GM18870 (cell line): ENCODE measurements around the gene EML1.

ENCODE experiments used
- ATAC-seq: cut with Tn5 transposase; IDR thresholded peaks from one replicate; pipeline ENCODE4 v1.9.1; 2021; ENCODE audit warnings: moderate library complexity; ENCODE audit not compliant: unreplicated experiment

EML1 gene

DNA sequence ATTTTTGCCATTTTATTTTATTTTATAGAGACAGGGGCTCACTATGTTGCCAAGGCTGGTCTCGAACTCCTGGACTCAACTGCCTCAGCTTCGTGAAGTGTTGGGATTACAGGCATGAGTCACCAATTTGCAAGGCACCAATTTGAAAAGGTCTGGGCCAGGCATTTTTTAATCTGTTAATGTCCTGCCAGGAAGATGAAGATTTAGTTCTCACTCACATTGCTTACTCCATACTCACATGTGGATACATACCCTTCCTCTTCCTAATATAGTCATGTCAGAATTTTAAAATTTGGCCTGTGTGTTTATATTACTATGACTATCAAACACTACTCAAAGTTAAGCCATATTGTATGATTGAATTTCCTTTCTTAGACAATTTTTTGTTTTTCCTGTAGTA, 15.3 kb upstream of the EML1 start:
- ATAC-seq, result no peak

DNA sequence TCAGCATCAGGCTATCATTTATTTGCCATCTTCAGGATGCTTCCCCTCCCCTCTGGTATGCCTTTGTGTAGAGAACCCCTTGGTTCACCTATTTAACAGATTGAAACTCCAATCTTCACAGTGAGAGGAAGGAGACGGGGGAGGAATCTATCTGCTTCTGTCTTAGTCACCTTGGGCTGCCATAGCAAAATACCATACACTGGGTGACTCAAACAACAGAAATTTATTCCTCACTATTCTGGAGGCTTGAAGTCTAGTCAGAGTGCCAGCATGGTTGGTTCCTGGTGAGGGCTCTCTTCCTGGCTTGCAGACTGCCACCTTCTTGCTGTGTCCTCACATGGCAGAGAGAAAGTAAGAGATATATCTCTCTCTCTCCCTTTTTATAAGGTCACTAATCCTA, 13.5 kb upstream of the EML1 start:
- no peak for ATAC-seq

DNA sequence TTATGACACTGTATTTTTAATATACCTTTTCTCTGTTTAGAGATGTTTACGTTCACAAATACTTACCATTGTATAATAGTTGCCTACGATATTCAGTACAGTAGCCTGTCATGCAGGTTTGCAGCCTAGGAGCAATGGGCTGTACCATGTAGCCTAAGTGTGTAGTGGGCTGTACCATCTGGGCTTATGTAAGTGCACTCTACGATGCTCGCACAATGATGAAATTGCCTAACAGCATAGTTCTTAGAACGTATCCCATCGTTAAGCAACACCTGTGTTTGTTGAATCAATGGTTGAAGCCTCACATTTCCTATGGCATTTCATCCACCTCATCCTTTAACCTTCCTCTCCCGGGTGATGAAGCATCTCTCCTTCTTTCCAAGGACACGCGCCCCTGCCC, 12.5 kb upstream of the EML1 start:
- no peak for ATAC-seq

DNA sequence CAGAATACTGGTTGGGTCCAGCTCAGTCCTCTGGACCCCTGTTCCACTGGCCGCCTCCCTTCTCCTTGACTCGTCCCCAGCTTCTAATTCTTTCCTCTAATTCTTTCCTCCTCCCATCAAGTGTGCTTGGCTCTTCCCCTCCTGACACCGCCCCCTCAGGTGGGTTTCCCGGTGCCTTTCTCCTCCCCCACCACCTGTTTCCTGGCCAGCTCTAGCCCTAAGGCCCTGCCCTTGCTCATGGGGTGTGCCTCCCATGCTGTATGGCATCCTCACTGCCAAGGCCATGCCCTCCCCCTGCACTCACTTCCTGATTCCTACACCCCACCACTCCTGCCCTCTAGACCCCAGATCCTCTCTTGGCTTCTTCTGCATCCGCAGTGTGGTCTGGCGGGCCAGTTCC, 12.1 kb upstream of the EML1 start:
- no peak for ATAC-seq

DNA sequence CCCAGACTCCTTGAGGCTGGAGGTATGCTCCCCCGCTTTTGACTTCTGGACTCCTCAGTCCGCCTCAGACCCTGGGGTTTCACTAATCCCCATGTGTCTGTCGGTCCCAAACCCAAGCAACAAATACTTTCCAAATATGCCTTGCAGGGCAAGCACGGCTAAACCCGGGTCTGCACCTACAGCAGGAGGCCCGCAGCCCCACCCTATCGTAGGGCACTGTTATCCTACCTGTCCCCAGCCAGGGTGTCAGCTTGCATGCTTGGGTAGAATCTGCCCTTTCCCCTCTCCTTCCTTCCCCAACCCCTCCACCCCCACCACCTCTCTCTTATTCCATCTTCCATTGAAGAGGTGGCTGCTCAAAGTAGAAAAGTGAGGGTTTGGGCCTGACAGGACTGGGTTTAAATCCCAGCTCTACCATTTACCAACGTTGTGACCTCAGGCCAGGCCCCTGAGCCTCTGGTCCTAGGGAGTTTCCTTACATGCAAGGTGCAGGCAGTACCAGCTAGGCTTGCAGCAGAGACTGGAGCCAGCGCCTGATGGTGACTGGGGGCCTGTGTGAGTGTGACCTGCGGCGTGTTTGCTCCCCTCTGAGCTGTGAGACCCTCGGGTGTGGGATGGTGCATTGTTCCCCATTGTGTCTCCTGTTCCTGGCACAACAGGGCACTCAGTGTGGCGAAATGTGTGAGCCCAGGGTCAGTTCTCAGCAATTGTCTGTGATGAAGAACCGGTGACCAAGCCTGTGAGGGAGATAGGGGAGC, 11.2 kb upstream of the EML1 start:
- ATAC-seq, result no peak

DNA sequence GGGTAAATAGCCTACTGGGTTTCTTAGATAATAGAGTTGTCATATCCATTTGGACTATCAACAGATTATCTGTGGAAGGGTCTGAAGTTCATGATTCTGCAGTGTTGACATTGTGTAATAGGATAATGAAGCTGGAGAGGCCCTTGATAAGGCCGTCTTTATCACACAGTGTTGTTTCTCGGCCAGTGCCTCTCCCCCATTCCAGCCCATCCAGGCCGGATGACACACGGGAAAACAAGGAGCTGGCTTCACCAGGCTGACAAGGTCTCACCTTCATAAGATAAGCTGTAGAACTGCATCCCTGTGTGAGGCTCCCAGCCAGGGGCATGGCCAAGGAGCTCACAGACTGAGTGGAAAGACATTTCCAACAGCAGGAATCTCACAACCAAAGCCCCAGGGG, 8.7 kb upstream of the EML1 start:
- no peak for ATAC-seq

DNA sequence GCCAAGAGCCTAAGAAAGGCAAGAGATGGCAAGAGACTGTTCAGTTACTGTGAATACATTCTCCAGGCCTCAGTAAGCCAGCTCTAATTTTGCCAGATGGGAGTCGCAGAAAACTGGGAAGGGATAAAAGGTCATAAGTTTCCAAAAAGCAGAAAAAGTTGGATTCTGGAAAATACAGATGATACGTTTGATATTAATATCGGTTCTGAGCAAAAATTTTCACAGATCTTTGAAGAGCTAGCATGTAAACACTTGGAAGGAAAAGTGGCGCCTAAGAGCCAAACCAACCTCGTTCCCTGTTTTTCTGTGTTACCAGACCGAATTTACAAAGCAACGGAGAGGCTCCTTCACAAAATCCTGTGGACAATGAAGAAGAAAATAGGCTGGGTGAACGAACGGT, 7.8 kb upstream of the EML1 start:
- ATAC-seq, result no peak

DNA sequence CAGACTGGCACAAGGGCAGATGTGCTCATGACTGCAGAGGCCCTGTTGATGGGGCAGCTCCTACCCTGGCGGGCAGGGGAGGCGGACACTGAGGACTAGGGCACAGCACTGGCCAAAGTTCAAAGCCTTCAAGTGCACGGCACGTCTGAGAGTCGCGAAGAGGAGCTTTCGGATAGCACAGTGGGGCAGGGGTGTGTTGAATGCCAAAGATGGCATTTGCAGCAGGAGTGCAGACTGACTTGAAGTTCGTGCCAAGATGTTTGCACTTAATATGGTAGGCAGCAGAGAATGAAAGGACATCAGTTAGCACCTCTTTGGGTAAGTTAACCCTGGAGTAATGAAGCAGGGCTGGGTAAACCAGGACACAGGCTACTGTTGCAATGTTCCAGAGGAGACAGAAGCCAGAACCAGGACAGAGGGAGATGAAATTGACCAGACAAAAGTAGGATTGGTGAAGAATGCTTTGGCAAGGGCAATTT, 6.7 kb upstream of the EML1 start:
- ATAC-seq, result no peak

DNA sequence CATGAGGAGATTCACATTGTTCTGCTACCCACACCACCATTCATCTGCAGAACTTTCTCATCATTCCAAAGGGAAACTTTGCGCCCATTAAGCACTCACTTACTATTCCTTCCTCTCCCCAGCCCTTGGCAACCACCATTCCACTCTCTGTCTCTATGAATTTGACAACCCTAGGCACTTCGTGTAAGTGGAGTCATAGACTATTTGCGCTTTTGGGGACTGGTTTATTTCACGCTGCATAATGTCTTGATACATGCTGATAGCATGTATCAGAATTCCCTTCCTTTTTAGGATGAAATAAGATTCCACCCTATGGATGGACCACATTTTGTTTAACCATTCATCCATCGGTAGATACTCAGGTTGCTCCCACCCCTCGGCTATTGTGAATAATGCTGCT, 4.5 kb upstream of the EML1 start:
- no peak for ATAC-seq

DNA sequence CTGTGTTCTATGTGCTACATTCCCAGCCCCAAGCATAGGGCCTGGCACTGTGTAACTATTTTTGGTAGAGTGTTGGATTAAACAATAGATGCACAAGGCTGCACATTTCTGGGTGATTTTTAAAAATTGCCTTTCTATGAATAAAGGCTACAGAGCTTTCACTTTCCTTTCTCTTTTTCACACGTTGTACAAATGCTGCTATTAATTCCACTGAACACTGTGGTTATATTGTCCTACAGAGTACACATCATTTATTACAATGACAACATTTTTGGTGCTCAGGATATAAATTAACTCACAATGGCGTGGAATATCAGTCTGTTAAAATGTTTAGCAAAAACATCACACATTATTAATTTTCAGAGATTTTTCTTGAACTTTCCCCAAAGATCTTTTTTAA, 3.6 kb upstream of the EML1 start:
- peak; percentile 59 for ATAC-seq

DNA sequence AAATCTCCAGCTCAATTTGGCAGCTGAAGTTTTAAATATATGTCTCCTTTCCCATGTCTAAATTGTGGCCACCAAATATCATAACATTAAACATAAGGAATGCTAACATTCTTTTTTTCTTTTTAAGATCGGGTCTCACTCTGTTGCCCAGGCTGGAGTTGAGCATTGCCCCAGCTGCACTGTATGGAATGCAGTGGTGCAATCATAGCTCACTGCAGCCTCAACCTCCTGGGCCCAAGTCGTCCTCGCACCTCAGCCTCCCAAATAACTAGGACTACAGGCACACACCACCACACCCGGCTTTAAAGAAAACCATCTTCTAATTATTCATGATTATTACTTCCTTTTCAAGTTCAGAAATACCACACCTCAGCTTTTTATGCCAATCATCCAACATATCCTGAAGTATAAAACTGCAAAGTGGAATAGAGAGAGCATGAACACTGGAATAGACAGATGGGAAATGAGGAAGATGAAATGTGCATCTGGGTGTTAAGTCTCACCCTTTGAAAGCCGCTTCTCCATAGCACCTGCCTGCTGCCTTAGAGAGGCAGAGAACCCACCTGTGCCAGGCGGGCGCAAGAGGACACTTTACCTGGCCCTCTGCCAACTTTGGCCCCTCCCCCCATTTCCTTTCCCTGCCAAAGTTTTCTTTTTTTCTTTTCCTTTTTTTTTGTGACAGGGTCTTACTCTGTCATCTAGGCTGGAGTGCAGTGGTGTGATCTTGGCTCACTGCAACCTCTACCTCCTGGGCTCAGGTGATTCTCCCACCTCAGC, 2.8 kb upstream of the EML1 start:
- ATAC-seq, result no peak

DNA sequence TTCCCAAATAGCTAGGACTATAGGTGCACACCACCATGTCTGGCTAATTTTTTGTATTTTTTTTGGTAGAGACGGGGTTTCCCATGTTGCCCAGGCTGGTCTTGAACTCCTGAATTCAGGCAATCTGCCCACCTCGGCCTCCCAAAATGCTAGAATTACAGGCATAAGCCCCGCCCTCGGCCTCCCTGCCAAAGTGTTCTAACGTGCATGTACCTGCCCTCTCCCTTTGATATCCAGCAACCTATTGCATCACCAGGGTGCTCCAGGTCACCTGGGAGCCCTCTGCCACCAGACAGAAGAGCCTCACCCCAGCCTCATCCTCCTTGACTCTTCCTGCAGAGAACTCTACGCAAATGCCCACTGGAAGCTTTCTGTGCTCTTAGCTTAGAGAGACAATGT, 2.2 kb upstream of the EML1 start:
- no peak for ATAC-seq

DNA sequence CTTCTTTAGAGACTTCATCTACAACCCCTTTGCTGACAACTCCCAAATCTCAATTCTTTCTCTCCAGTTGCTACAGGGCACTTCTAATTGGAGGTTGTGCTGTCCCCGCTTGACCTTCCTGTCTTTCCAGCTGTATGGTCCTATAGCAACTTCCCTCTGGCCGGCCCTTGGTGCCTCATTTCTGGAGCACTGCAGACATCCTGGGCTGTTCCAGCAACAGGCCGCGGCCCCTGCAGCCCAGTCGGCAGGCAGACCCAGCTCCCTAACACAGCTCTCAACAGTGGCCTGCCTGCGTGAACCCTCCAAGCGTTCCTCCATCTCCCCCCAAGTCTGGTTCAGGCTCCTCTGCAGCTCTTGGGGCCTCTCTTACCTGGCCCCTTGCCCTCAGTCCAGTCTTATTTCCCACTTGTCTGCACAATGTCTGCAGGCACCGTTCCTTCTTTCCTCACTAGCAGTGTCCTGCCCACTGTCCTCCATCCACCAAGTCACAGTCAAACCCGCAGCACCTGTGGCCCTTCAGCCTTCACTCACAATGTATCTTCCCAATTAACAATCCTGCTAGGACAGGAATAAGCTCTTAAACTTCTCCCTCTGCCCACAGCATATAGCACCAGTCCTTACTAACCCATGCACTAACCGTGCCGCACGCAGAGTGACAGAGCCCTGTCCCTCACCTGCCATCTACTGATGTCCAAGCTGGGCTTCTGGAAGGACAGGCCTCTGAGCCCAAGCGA, 1.6 kb upstream of the EML1 start:
- no peak for ATAC-seq

DNA sequence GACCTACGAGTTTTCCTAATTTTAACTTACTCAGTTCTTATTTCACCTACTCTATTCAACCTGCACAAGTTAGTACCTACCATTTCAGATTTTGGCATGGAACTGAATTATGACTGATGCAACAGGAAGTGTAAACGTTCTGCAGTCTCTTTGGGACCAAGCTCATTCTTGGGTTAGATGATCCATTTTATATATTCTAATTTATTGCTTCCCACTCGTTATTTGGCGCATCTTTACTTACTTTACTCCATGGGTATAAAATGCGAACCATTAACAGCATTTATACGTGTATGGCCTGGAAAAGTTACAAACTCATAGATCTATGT, 1.0 kb upstream of the EML1 start:
- no peak for ATAC-seq

DNA sequence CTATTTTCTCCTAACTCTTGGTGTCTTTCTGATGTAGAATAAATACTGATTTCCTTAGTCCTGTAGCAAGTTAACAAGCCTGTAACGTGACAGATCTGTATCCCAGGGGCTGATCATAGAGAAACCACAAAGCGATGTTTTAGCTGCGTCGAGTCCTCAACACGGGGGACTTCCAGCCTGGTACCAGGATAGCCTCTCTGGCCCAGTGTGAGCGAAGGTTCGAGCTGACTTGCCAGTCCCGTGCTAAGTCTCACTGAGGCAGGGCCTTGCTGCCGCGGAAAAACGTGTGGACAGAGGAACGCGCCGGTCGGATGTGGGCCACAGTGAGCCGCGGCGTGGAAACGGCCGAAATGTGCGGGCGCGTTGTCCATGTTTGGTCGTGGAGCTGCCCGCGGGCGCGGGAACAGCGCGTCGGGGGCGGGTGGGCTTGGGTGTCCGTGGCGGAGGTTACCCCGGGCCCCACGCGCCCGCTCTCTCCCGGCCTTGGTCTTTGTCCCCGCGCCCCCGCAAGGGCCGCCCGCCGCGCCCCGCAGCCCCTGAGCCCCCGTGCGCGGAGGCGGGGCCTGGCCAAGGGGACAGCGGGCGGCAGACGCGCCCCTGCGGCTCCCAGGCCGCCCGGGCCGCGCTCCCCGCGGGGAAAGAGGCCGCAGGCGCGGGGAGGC, 531 bp upstream of the EML1 start:
- ATAC-seq, result no peak

DNA sequence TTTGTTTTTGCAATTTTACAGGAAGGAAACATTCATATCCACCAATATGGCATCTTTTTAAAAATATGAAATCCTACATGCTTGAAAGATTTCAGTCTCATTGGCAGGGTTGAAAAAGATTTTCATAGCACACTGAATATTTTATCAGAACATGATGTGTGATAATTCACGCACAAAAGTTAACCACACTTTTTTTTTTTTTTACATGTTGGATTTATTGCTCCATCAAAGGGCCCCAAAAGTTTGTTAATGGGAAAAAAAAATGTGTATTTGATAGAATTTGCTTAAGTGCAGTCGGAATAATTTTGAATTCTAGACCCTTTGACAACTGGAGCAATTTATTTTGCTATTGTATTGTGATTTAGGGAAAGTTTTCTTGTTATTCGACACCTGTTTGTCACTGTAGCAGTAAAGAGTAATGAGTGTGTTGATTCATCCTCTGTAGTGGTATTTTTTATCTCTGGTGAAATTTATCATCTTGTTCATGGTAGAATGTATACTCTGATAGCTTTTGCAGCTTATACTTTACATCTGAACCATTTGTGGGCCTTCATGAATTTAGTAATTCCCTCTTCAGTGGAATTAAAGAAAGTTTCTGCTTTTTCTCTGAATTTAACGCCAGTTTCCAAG, 1.1 kb downstream of the EML1 start:
- no peak for ATAC-seq

DNA sequence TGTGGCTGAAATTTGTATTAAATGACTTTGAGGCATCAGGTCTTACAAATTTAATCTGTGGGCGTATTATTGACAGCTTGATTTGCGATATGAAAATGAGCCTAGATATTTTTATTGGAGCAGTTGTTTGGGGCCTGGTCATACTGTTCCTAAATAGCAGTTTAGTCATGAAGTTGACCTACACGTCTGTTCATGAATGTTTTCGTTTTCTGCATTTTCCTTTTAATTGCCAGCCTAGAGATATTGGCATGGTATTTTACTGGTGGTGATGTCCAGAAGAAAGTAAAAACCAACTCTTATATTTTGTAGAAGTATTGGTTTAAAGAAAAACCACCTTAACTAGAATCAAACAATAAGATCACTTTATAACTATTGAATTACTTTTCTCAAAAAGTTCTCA, 1.8 kb downstream of the EML1 start:
- no peak for ATAC-seq

DNA sequence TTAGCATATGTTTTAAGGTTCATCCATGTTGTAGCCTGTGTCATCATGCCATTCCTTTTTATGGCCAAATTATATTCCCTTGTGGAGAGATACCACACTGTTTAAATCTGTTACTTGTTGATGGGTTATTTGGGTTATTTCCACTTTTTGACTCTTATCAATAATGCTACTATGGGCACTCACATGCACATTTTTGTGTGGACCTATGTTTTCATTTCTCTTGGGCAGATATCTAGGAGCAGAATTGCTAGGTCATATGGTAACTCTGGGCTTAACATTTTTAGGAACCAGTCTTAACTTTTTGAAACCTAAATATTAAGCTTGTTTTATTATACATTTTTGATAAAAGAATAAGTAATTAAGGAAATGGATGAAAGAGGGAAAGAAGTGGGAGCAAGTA, 4.0 kb downstream of the EML1 start:
- no peak for ATAC-seq

DNA sequence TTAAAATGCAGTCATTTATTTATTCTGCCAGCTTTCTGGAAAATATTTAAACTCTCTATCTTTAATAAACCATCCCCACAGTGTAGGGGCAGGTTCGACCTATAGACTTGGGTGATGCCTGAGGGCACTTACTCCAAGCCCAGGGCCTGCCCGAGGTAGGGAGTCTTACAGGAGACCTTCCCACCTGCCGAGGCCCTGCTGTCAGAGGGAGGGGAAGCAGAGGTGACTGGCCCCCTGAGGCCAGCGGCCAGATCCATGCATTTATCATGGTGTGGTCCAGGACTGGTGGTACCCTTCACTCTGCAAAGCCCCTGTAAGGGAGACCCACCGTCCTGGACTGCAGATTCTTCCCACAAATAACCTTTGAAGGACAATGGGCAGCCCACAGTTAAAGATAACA, 7.6 kb downstream of the EML1 start:
- no peak for ATAC-seq

DNA sequence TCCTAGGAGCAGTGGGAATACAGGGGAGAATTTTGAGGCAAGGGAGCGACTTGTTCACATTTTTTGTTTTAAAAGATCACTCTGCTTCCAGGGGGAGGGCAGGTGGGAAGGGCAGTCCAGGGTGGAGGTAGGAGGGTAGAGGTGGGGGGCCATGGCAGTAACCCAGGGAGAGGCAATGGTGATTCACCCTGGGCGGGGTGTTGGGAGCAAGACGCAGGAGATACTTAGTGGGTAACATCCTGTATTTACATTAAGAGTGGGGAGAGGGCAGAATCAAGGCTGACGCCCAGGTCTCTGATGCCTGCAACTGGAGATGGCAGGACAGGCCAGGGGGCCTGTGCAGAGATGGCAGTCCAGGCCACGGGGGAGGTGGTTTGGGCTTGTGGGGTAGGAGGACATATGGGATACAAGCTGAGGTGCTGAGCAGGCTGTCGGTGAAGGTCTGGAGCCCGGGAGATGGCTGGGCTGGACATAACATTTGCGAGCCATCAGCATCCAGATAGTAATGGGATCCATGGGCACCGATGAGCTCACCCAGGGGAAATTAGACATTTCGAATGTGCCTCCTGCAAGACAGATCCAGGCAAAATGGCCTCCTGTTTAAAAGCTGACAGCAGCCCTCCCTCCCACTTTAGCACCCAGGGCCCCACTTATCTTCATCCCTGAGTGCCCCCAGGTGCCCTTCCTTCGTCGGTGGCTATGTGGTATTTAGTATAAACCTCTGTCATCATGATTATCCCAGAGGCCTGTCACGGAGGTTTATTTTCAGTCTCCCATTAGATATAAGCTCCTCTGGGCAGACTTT, 9.3 kb downstream of the EML1 start:
- ATAC-seq, result no peak
